K562 (cell line): ENCODE measurements around the gene MPST. TPM values are rescaled to one million over a fixed set of nuclear protein-coding genes. Genes with fewer than 3 reads are reported as not detected.

Source experiments
- ATAC-seq: fragments of 200-7000 bp; cut with Tn5 transposase; 3 replicates; pipeline ENCODE4 v1.9.1; 2020; ENCODE audit warnings: moderate library complexity
- BruUV-seq: library from RNA; stranded (reverse); fragments of 400-500 nt; replicated peaks from 2 replicates; lab custom pipeline; 2021; lab: Mats Ljungman, UMichigan
- CTCF ChIA-PET: fragments of 300-600 bp; formaldehyde crosslinking; extraction: SDS; loops from one replicate; lab custom pipeline; 2021; ENCODE audit warnings: low intra/inter-chr PET ratio; lab: Yijun Ruan, JAX
- POLR2A ChIA-PET: fragments of 300-600, 350-650 bp; sonication (Branson Sonifier 250); formaldehyde crosslinking; extraction: SDS; loops from one replicate; lab custom pipeline; 2021; ENCODE audit warnings: antibody characterized with exemption, inconsistent platforms; lab: Yijun Ruan, JAX
- DNase-seq, 4 experiments: peaks; one replicate each; pipeline versions ENCODE4 v3.0.0 to v3.0.0-alpha.2; 2011 to 2018; ENCODE audit warnings: low spot score in 3 of 4, mixed read lengths in 3 of 4; ENCODE audit errors: extremely low read depth in 1 of 4
- FAIRE-seq: peaks from 2 replicates; lab custom pipeline; 2011; peaks lifted over from hg19 to GRCh38; lab: Jason Lieb, UNC
- H2AFZ ChIP-seq: 2 replicates; pipeline ENCODE4 v1.6.0; 2011; ENCODE audit warnings: low read depth, low read length, control low read depth, inconsistent platforms
- H3K27ac ChIP-seq: fragments of 200-600 bp; 3 replicates; pipeline ENCODE4 v1.8.0; 2011; ENCODE audit warnings: low read depth, mild to moderate bottlenecking, control low read depth, inconsistent platforms, low read length, moderate library complexity, mixed read lengths; ENCODE audit errors: extremely low read depth
- H3K27me3 ChIP-seq, 2 experiments: fragments of 300-600 bp in 1 of 2; 2 replicates in 1 of 2; 3 replicates in 1 of 2; pipeline versions ENCODE4 v1.6.0 to v1.8.0; 2011; ENCODE audit warnings: inconsistent platforms in 2 of 2, low read length in 2 of 2, mild to moderate bottlenecking in 1 of 2, mixed read lengths in 1 of 2, moderate library complexity in 1 of 2; ENCODE audit not compliant: control insufficient read depth in 2 of 2, insufficient read depth in 2 of 2
- H3K36me3 ChIP-seq: fragments of 300-600 bp; 3 replicates; pipeline ENCODE4 v1.8.0; 2011; ENCODE audit warnings: mild to moderate bottlenecking, low read length, inconsistent platforms; ENCODE audit not compliant: control insufficient read depth, insufficient read depth
- H3K4me1 ChIP-seq, 2 experiments: fragments of 200-600 bp in 1 of 2; replicated peaks in 1 of 2; 2 replicates in 1 of 2; 3 replicates in 1 of 2; pipeline versions ENCODE4 v1.5.1 to v1.8.0; 2011; ENCODE audit warnings: inconsistent platforms in 2 of 2, low read length in 2 of 2, mild to moderate bottlenecking in 1 of 2, mixed read lengths in 1 of 2, moderate library complexity in 1 of 2; ENCODE audit not compliant: control insufficient read depth in 2 of 2, insufficient read depth in 2 of 2
- H3K4me2 ChIP-seq: 2 replicates; pipeline ENCODE4 v1.6.1; 2011; ENCODE audit warnings: low read length, control low read depth, inconsistent platforms, mixed read lengths; ENCODE audit not compliant: insufficient read depth
- H3K4me3 ChIP-seq: fragments of 200-600 bp; sonication (generic), shearing (Covaris generic); 2 replicates; pipeline ENCODE4 v1.5.1; 2016; ENCODE audit warnings: control low read depth, inconsistent platforms
- H3K79me2 ChIP-seq: fragments of 200-600 bp; 3 replicates; pipeline ENCODE4 v1.8.0; 2011; ENCODE audit warnings: low read length, inconsistent platforms; ENCODE audit not compliant: control insufficient read depth, insufficient read depth
- H3K9ac ChIP-seq, 2 experiments: 2 replicates each; pipeline versions ENCODE4 v1.6.0 to v1.6.1; 2011; ENCODE audit warnings: low read depth in 2 of 2, low read length in 2 of 2, control low read depth in 1 of 2, inconsistent platforms in 1 of 2, mild to moderate bottlenecking in 1 of 2, mixed read lengths in 1 of 2; ENCODE audit not compliant: insufficient read depth in 1 of 2
- H3K9me1 ChIP-seq: one replicate; pipeline ENCODE4 v1.6.0; 2011; ENCODE audit warnings: inconsistent platforms, mild to moderate bottlenecking, low read length, moderate library complexity; ENCODE audit not compliant: control insufficient read depth, insufficient read depth
- H3K9me3 ChIP-seq: replicated peaks from 2 replicates; pipeline ENCODE4 v1.5.1; 2011; ENCODE audit warnings: low read depth, low read length, inconsistent platforms; ENCODE audit not compliant: control insufficient read depth, insufficient read depth
- H4K20me1 ChIP-seq: replicated peaks from 2 replicates; pipeline ENCODE4 v1.6.1; 2011; ENCODE audit warnings: low read length, inconsistent platforms, mixed read lengths; ENCODE audit not compliant: control insufficient read depth, insufficient read depth
- BHLHE40 ChIP-seq: IDR thresholded peaks from 2 replicates; pipeline ENCODE4 v1.6.1; 2011; ENCODE audit warnings: low read length, improper control_type of control experiment
- CBX1 ChIP-seq: sonication (generic); IDR thresholded peaks from 2 replicates; pipeline ENCODE4 v1.6.1; 2016; ENCODE audit warnings: antibody characterized with exemption, low read depth, mild to moderate bottlenecking
- CBX2 ChIP-seq: fragments of 200-600 bp; sonication (generic); IDR thresholded peaks from one replicate; pipeline ENCODE4 v1.6.1; 2012; ENCODE audit warnings: mild to moderate bottlenecking, low read length, inconsistent platforms; ENCODE audit not compliant: insufficient read depth, poor library complexity, severe bottlenecking
- CC2D1A ChIP-seq: fragments of 450-650 bp; IDR thresholded peaks from 2 replicates; pipeline ENCODE4 v1.6.1; 2017; ENCODE audit warnings: mild to moderate bottlenecking
- CHD4 ChIP-seq: fragments of 200-600 bp; sonication (generic); IDR thresholded peaks from 3 replicates; pipeline ENCODE4 v1.6.1; 2012; ENCODE audit warnings: low read depth, mild to moderate bottlenecking, mixed read lengths, low read length, inconsistent platforms; ENCODE audit not compliant: insufficient read depth, insufficient replicate concordance, poor library complexity, severe bottlenecking
- CREBBP ChIP-seq: IDR thresholded peaks from one replicate; pipeline ENCODE4 v1.6.1; 2012; ENCODE audit warnings: low read depth, mild to moderate bottlenecking, control low read depth, inconsistent platforms, low read length
- ELF2 ChIP-seq: fragments of 250-450 bp; sonication (Bioruptor Pico); IDR thresholded peaks from 2 replicates; pipeline ENCODE4 v1.5.0; 2021; ENCODE audit warnings: mild to moderate bottlenecking
- ESRRA ChIP-seq: fragments of 450-650 bp; IDR thresholded peaks from 2 replicates; pipeline ENCODE4 v1.6.1; 2014; ENCODE audit warnings: low read depth, mild to moderate bottlenecking, moderate library complexity, borderline replicate concordance
- FOXJ3 ChIP-seq: sonication (generic); formaldehyde crosslinking; IDR thresholded peaks from 2 replicates; pipeline ENCODE4 v1.4.0; 2020; ENCODE audit warnings: mild to moderate bottlenecking, missing genetic modification reagents
- MCM5 ChIP-seq: fragments of 450-650 bp; IDR thresholded peaks from 2 replicates; pipeline ENCODE4 v1.6.1; 2016; ENCODE audit warnings: low read depth
- MTA3 ChIP-seq: fragments of 450-650 bp; formaldehyde crosslinking; IDR thresholded peaks from 2 replicates; pipeline ENCODE4 v1.6.1; 2017; ENCODE audit warnings: mild to moderate bottlenecking, borderline replicate concordance
- SMAD3 ChIP-seq: fragments of 450-650 bp; formaldehyde crosslinking; conservative IDR thresholded peaks from 2 replicates; pipeline ENCODE4 v1.4.0; 2020; ENCODE audit warnings: mild to moderate bottlenecking
- TCFL5 ChIP-seq: fragments of 250-450 bp; sonication (Bioruptor Pico); conservative IDR thresholded peaks from 2 replicates; pipeline ENCODE4 v1.6.1; 2021; ENCODE audit warnings: mild to moderate bottlenecking, moderate library complexity, matching md5 sums
- TEAD1 ChIP-seq, 2 experiments: fragments of 450-650 bp in 1 of 2; sonication (generic) in 1 of 2; formaldehyde crosslinking; IDR thresholded peaks; 2 replicates each; pipeline versions ENCODE4 v1.4.0 to v1.8.0; 2020 to 2022; ENCODE audit warnings: mild to moderate bottlenecking in 2 of 2, missing genetic modification reagents in 1 of 2
- U2AF2 ChIP-seq: fragments of 200-400 bp; formaldehyde crosslinking; optimal IDR thresholded peaks from 2 replicates; pipeline ENCODE3; 2017; ENCODE audit warnings: low read depth, mild to moderate bottlenecking, low read length
- WGBS: fragments of 100-300 bp; shearing (Covaris generic); methylation state at CpG from one replicate; pipeline ENCODE4 v1.1.6; 2016; ENCODE audit warnings: low coverage, mixed read lengths; ENCODE audit not compliant: insufficient coverage; ENCODE audit errors: missing lambda C conversion rate; 5-methylcytosine and 5-hydroxymethylcytosine counted together
- in situ Hi-C: fragments of 300-500 bp; cut with MboI; formaldehyde crosslinking; loops from 4 replicates; pipeline ENCODE4 v1.15.0; 2018; ENCODE audit warnings: inconsistent platforms, mixed read lengths
- intact Hi-C: fragments of 100-400 bp; cut with micrococcal nuclease; formaldehyde crosslinking; loops from 2 replicates; pipeline ENCODE4 v1.14.2; 2022
- polyA plus RNA-seq, 8 experiments: library from polyadenylated mRNA; depleted of rRNA in 4 of 8; stranded (reverse) in 5 of 8; unstranded in 3 of 8; fragments of >200 nt; fragmentation: Nextera tagmentation in 2 of 8; fragmentation: Illumina TruSeq in 1 of 8; extraction: Ambion mirVana in 2 of 8; extraction: Trizol in 1 of 8; gene quantifications; 2 replicates each; pipeline versions ENCODE4 v1.2.1 to v1.2.3, GENCODE V29; 2011 to 2014; ENCODE audit warnings: inconsistent platforms in 1 of 8, missing spikeins in 1 of 8
- total RNA-seq, 7 experiments: library from RNA; depleted of rRNA in 6 of 7; stranded (reverse); fragments of >200 nt in 6 of 7; fragmentation: Illumina TruSeq in 2 of 7; extraction: Trizol in 2 of 7; gene quantifications; 2 replicates each; pipeline versions ENCODE4 v1.2.1 to v1.2.3, GENCODE V29; 2011 to 2021; ENCODE audit warnings: low replicate concordance in 1 of 7
- TF ChIP-seq, protein P1 (sequence below): fragments of 200-400 bp; formaldehyde crosslinking; IDR thresholded peaks from 2 replicates; pipeline ENCODE4 v1.6.1; 2017; ENCODE audit warnings: mild to moderate bottlenecking, low read depth, low read length, moderate library complexity
- TF ChIP-seq, protein P2 (sequence below): sonication (generic); formaldehyde crosslinking; IDR thresholded peaks from 2 replicates; pipeline ENCODE4 v1.5.0; 2020; ENCODE audit warnings: missing genetic modification reagents

The MPST gene
- total and polyA plus RNA-seq, 9 of the 15 experiments (the other 6 are each of a cell fraction or from before 2014, with no cell fraction given), result 0.65 to 104 (median 24.3) TPM

DNA sequence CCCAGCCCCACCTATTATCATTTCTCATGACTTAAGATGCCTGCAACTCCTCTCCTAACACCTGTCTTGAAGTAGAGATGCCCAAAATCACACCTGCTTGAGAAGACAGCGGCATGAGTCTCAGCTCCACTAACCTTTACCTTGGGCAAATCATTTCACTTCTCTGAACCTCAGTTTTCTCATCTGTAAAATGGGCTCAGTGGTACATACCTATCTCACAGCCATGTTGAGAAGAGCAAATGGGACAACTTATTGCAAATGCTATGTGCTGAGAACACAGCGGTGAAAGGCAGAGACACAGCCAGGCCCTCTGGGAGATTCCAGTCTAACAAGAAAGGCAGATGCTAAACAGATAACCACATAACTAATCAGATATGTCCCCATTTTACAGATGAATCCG lies 8.1 kb upstream of the MPST start (continued):
- TF ChIP-seq, protein P1, sequence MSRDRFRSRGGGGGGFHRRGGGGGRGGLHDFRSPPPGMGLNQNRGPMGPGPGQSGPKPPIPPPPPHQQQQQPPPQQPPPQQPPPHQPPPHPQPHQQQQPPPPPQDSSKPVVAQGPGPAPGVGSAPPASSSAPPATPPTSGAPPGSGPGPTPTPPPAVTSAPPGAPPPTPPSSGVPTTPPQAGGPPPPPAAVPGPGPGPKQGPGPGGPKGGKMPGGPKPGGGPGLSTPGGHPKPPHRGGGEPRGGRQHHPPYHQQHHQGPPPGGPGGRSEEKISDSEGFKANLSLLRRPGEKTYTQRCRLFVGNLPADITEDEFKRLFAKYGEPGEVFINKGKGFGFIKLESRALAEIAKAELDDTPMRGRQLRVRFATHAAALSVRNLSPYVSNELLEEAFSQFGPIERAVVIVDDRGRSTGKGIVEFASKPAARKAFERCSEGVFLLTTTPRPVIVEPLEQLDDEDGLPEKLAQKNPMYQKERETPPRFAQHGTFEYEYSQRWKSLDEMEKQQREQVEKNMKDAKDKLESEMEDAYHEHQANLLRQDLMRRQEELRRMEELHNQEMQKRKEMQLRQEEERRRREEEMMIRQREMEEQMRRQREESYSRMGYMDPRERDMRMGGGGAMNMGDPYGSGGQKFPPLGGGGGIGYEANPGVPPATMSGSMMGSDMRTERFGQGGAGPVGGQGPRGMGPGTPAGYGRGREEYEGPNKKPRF, result no peak
- TF ChIP-seq FOXJ3 (no peak), CBX1 (0 out of 2 replicates have a peak, but pooled peaks have one; percentile 40), ELF2 (CRISPR knock-in tag) (no peak), ESRRA (no peak), SMAD3 (no peak), CREBBP (no peak), CC2D1A (no peak)
- TF ChIP-seq, all 486 proteins: peak for 8

DNA sequence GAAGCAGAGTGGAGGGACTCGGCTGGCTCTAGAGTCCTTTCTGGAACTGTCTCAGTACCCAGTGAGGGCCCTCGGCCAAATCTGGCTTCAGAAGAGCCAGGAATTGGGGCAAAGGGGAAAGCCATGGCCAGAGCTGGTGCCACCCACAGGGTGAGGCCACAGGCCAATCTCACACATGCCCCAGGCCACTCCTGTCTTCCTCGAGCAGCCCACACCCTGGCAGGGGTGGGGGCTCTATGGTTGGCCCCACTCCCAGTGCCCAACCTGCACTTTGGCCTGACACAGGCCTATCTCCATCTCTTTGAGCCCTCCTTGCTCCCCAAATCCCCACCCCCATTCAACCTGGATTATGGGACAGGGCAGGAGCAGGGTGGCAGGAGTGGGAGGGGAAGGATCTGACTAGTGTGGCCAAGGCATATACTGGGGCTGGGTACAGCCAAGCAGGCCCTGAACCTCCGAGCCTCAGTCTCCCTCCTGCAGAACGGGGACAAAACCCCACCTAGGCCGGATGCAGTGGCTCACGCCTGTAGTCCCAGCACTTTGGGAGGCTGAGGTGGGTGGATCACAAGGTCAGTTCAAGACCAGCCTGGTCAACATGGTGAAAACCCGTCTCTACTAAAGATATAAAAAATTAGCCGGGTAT lies 7.2 kb upstream of the MPST start:
- FAIRE-seq (no peak), DNase-seq (no peak), ATAC-seq (no peak)
- Histone ChIP-seq H3K4me3 (no peak overlapping the region), H2AFZ (no peak overlapping the region), H3K27ac (no peak overlapping the region), H3K4me1 (peaks cover 24 to 29% of the 10 kb centered on the region in 2 experiments; a peak in 4 of 5 replicates), H3K4me2 (no peak overlapping the region), H3K9me3 (no peaks in the 10 kb centered on the region), H3K9ac (no peak overlapping the region), H3K9me1 (peaks cover 2% of the 10 kb centered on the region), H4K20me1 (peaks cover 6% of the 10 kb centered on the region), H3K27me3 (peaks cover 0 to 3% of the 10 kb centered on the region in 2 experiments; a peak in 1 of 5 replicates), H3K79me2 (peaks cover 2% of the 10 kb centered on the region; the same call in 2 of the 3 replicates), H3K36me3 (peaks cover 12% of the 10 kb centered on the region; the same call in 1 of the 3 replicates)
- TF ChIP-seq BHLHE40 (no peak), CBX2 (no peak), U2AF2 (no peak), TEAD1 (CRISPR knock-in tag; IDR thresholded peaks at IDR 0.05) (no peak), CHD4 (no peak), MCM5 (no peak), MTA3 (no peak), TCFL5 (no peak)
- TF ChIP-seq, protein P2, sequence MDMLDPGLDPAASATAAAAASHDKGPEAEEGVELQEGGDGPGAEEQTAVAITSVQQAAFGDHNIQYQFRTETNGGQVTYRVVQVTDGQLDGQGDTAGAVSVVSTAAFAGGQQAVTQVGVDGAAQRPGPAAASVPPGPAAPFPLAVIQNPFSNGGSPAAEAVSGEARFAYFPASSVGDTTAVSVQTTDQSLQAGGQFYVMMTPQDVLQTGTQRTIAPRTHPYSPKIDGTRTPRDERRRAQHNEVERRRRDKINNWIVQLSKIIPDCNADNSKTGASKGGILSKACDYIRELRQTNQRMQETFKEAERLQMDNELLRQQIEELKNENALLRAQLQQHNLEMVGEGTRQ, result no peak
- no TSS peak for BruUV-seq
- 86% methylated on average over 3 of the region's 9 CpGs for WGBS
- in situ Hi-C loops, result no loop called here
- ChIA-PET CTCF (no interaction called here), POLR2A (interaction anchor here (1.3 kb wide), 1 partner anchor 10 kb away, joined by 3 read pairs; no protein-coding TSS in a partner anchor)
- intact Hi-C loops, result no loop called here
